Measurements from ENCODE around the gene PLA1A. TPM values are rescaled to one million over a fixed set of nuclear protein-coding genes. Genes with fewer than 3 reads are reported as not detected.
A peak's percentile ranks its signal among the peaks of the same experiment; 100 is the strongest.

Gene PLA1A
- total RNA-seq, 4 donors from 2014 or later, result 0.97 to 9.6 (median 3.2) TPM

DNA sequence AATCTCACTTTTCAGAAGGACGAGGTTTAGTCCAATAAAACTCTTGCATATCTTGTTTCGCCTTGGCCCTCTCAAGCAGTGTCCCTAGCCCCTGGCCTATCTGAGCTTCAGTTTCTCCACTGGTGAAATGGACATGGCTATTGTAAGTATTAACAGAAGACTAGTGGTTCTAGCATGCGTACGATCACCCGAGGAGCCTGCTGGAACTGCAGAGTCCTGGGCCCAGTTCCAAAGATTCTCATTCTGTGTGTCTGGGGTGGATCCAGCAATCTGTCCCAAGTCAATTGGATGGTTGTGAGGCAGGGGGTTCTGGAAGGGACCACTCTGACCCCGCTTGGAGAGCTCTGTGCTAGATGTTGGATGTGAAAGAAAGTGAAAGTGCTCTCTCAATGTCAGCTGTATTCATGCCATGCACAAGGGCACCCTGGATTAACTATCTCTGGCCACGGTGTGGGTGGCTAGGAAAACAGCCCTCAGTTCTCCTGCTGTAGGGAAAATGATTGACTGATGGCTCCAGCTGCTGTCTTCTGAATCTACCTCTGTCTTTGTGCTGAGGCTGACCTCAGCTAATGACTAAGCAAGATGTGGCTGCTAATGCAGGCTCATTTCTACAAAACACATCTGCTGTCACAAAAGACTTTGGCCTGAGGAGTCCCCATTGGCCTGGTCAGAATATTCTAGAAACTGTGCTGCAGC, 1.9 kb upstream of the PLA1A start:
- intact Hi-C loops (cut with DNase I; ENCODE audit: low total_unique reads), result loop anchor here (2.0 to 5.0 kb wide), 2 partner anchors 15 to 82 kb away; partner anchors contain the start of gene COX17
- H3K4me1 ChIP-seq, result peaks cover 40 to 46% of the 10 kb centered on the region in 2 donors
- no peaks in the 10 kb centered on the region for H3K9me3 ChIP-seq
- H3K4me3 ChIP-seq, result peak overlapping the region; percentile 43 to 55 (median 50)
- H3K27ac ChIP-seq, result peak overlapping the region; percentile 80 to 90 (median 87)
- in situ Hi-C loops (cut with MboI; ENCODE audit: low sequenced_read_pairs in 4 of 4), result no loop called here
- H3K27me3 ChIP-seq, result no peaks in the 10 kb centered on the region
- peak; percentile 54 to 78 for DNase-seq
- peak; percentile 91 to 94 for ATAC-seq
- H3K36me3 ChIP-seq, result no peaks in the 10 kb centered on the region
- TF ChIP-seq POLR2A (IDR thresholded peaks at IDR 0.05), result no peak
- TF ChIP-seq, protein P1, sequence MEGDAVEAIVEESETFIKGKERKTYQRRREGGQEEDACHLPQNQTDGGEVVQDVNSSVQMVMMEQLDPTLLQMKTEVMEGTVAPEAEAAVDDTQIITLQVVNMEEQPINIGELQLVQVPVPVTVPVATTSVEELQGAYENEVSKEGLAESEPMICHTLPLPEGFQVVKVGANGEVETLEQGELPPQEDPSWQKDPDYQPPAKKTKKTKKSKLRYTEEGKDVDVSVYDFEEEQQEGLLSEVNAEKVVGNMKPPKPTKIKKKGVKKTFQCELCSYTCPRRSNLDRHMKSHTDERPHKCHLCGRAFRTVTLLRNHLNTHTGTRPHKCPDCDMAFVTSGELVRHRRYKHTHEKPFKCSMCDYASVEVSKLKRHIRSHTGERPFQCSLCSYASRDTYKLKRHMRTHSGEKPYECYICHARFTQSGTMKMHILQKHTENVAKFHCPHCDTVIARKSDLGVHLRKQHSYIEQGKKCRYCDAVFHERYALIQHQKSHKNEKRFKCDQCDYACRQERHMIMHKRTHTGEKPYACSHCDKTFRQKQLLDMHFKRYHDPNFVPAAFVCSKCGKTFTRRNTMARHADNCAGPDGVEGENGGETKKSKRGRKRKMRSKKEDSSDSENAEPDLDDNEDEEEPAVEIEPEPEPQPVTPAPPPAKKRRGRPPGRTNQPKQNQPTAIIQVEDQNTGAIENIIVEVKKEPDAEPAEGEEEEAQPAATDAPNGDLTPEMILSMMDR (IDR thresholded peaks at IDR 0.05 in 4 of 5, conservative IDR thresholded peaks at IDR 0.05 in 1 of 5), result no peak

DNA sequence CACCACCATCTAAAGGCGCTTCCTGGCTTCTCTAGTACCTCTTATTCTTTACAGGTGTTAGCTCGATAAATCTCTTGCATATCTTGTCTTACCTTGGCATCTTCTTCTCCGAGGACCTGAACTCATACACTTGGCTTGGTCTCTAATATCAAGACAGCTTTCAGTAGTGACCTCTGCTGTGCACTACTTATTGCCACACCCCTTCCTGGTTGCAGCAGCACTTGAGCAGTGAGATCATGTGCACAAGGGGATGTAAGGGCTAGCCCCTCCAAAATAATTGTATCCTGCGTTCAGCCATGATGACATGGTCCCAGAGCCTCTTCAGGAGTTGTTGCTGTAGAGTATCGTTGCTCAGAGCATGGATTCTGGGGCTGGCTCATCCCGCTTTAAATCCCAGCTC, 1.3 kb upstream of the PLA1A start:
- peaks cover 40 to 46% of the 10 kb centered on the region in 2 donors for H3K4me1 ChIP-seq
- no peaks in the 10 kb centered on the region for H3K27me3 ChIP-seq
- TF ChIP-seq, protein P1 (IDR thresholded peaks at IDR 0.05 in 4 of 5, conservative IDR thresholded peaks at IDR 0.05 in 1 of 5), result no peak
- no peak for TF ChIP-seq POLR2A (IDR thresholded peaks at IDR 0.05)
- in situ Hi-C loops (cut with MboI; ENCODE audit: low sequenced_read_pairs in 4 of 4), result no loop called here
- H3K27ac ChIP-seq, result peak overlapping the region; percentile 80 to 90 (median 87)
- peak overlapping the region in 1 of 4 donors; percentile 55 for H3K4me3 ChIP-seq
- H3K36me3 ChIP-seq, result no peaks in the 10 kb centered on the region
- ATAC-seq, result peak; percentile 11 to 52
- intact Hi-C loops (cut with DNase I; ENCODE audit: low total_unique reads), result loop anchor here (2.0 to 5.0 kb wide), 2 partner anchors 16 to 81 kb away; partner anchors contain the start of gene COX17
- no peaks in the 10 kb centered on the region for H3K9me3 ChIP-seq
- DNase-seq, result peak in 1 of 2 donors; percentile 47

DNA sequence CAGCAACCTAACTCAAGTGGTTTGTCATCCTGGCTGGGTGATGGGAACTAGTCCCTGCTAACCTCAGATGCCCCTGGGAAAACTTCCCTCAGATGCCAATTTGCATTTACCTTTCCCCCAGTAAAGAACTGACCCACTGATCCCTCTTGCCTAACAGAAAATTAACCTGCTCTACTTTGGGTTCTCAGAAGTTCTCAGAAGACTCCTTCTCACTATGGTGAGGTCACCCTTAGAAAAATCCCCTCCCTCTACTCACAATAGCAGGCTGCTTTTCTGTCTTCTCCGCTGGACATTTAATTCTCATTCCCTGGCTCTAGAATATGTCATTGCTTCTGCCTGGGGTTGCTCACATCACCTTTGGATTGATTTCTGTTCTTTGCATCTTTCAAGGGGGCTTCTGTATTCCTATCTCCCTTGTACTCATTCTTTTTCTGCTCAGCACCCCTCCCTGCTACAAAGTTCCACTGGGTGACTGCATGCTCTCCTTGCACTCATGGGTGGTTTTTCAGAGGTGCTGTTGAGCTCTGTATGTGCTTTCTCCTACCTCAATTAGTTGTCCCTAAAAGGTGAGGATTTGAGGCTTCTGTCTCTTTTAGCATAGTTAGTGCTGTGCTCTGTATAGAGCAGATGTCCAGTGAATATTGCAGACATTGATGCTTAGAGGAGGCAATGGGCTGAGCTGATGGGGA, 869 bp downstream of the PLA1A start:
- peak overlapping the region; percentile 80 to 90 (median 87) for H3K27ac ChIP-seq
- intact Hi-C loops (cut with DNase I; ENCODE audit: low total_unique reads), result loop anchor here (5.0 kb wide), 1 partner anchor 79 kb away; the partner anchor contains the start of gene COX17
- no peaks in the 10 kb centered on the region for H3K27me3 ChIP-seq
- ATAC-seq (no peak), DNase-seq (no peak)
- no peaks in the 10 kb centered on the region for H3K36me3 ChIP-seq
- in situ Hi-C loops (cut with MboI; ENCODE audit: low sequenced_read_pairs in 4 of 4), result no loop called here
- H3K9me3 ChIP-seq, result no peaks in the 10 kb centered on the region
- peaks cover 40 to 46% of the 10 kb centered on the region in 2 donors for H3K4me1 ChIP-seq
- no peak overlapping the region for H3K4me3 ChIP-seq
- TF ChIP-seq POLR2A (IDR thresholded peaks at IDR 0.05), result no peak
- TF ChIP-seq, protein P1 (IDR thresholded peaks at IDR 0.05 in 4 of 5, conservative IDR thresholded peaks at IDR 0.05 in 1 of 5), result no peak

DNA sequence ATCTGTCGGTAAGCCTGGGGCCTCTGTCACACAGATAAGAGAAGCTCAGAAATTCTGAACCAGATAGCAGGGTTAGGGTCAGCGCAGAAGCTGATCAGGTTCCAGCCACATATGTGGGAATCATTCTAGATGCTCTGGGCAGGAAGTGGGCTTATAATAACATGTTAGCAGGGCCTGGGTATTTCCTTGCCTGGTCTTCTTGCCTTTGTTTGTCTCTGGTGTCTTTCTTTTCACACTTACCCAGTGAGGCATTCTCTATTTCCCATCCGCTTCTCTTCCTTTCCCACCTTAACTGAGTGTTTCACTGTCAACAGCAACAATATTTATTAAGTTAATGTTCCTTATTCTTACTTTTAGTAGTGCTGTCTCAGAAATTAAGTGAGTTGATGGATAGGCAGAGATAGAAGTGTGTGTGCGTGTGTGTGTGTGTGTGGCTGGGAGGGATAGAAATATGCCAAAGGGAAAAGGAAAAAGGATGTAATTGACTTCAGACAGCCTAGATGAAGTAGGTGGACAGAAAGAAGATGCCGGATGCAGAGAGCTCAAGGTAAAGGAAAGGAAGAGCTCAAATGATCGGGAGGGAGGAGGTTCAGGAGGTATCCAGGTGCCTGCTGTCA, 2.0 kb downstream of the PLA1A start:
- Histone ChIP-seq H3K27me3 (no peaks in the 10 kb centered on the region), H3K4me1 (peaks cover 40 to 46% of the 10 kb centered on the region in 2 donors), H3K36me3 (no peaks in the 10 kb centered on the region), H3K4me3 (no peak overlapping the region), H3K27ac (peak overlapping the region; percentile 4 to 90 (median 84)), H3K9me3 (no peaks in the 10 kb centered on the region)
- DNase-seq (no peak), ATAC-seq (no peak)
- no peak for TF ChIP-seq POLR2A (IDR thresholded peaks at IDR 0.05)
- TF ChIP-seq, protein P1 (IDR thresholded peaks at IDR 0.05 in 4 of 5, conservative IDR thresholded peaks at IDR 0.05 in 1 of 5), result no peak
- in situ Hi-C loops (cut with MboI; ENCODE audit: low sequenced_read_pairs in 4 of 4) (no loop called here), intact Hi-C loops (cut with DNase I; ENCODE audit: low total_unique reads) (loop anchor here (5.0 kb wide), 1 partner anchor 78 kb away; the partner anchor contains the start of gene COX17)

All from gastrocnemius medialis (tissue), 4 donors.